Type B pancreatic cell (in vitro differentiated cells): ENCODE results near the gene NAPG. TPM values are rescaled to one million over a fixed set of nuclear protein-coding genes. Genes with fewer than 3 reads are reported as not detected.
"Not testable (repeated sequence)": the region's sequence is repeated elsewhere in the genome, so short reads cannot be mapped to it uniquely, and the experiment has no call there.

Experiments
- DNase-seq: peaks from one replicate; pipeline ENCODE4 v3.0.0; 2021; ENCODE audit warnings: mixed read lengths; ENCODE audit not compliant: unreplicated experiment; ENCODE audit errors: extremely low spot score
- H3K27ac Mint-ChIP-seq: 2 replicates; pipeline ENCODE4 v1.8.0; 2021; ENCODE audit warnings: mild to moderate bottlenecking, mixed read lengths
- H3K27me3 Mint-ChIP-seq: 2 replicates; pipeline ENCODE4 v1.8.0; 2021; ENCODE audit warnings: mixed read lengths
- H3K36me3 Mint-ChIP-seq: 2 replicates; pipeline ENCODE4 v1.8.0; 2021; ENCODE audit warnings: mixed read lengths
- H3K4me1 Mint-ChIP-seq: one replicate; pipeline ENCODE4 v1.8.0; 2021; ENCODE audit warnings: mixed read lengths; ENCODE audit not compliant: unreplicated experiment
- H3K4me3 Mint-ChIP-seq: 2 replicates; pipeline ENCODE4 v1.8.0; 2021; ENCODE audit warnings: mild to moderate bottlenecking, mixed read lengths
- H3K9me3 Mint-ChIP-seq: 2 replicates; pipeline ENCODE4 v1.8.0; 2021; ENCODE audit warnings: mixed read lengths
- total RNA-seq: library from RNA; stranded (reverse); gene quantifications from 2 replicates; pipeline ENCODE4 v1.2.1, GENCODE V29; 2021; ENCODE audit warnings: low replicate concordance
- TF ChIP-seq, protein P1 (sequence below): fragments of 200-600 bp; sonication (generic); conservative IDR thresholded peaks from 2 replicates; pipeline ENCODE4 v1.5.0; 2021; ENCODE audit warnings: antibody characterized with exemption, mild to moderate bottlenecking

Gene NAPG
- total RNA-seq, 1 donor from 2014 or later = 22.7 TPM

DNA sequence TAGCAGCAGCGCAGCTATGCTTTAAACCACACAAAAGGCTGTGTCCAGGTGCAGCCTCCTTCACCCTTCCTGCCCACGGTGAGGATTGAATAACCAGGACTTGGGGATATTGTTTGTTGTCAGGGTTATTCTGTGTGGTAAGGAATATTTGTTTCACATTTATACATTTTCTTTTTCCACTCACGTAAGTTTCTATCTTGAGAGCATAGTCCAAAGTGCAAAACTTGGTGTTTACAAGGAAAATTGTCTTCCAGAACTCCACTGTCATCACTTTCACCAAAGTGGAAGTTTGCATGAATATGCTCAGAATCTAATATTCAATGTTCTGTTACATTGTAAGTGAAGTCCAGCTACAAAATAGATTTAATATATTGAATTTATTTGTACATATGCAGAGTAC, 26.4 kb downstream of the NAPG start:
- H3K9me3 Mint-ChIP-seq = no peaks in the 10 kb centered on the region
- DNase-seq = no peak
- no peak overlapping the region for H3K27ac Mint-ChIP-seq
- H3K4me1 Mint-ChIP-seq = no peaks in the 10 kb centered on the region
- H3K4me3 Mint-ChIP-seq = no peak overlapping the region
- peaks cover 51% of the 10 kb centered on the region for H3K36me3 Mint-ChIP-seq
- TF ChIP-seq, protein P1, sequence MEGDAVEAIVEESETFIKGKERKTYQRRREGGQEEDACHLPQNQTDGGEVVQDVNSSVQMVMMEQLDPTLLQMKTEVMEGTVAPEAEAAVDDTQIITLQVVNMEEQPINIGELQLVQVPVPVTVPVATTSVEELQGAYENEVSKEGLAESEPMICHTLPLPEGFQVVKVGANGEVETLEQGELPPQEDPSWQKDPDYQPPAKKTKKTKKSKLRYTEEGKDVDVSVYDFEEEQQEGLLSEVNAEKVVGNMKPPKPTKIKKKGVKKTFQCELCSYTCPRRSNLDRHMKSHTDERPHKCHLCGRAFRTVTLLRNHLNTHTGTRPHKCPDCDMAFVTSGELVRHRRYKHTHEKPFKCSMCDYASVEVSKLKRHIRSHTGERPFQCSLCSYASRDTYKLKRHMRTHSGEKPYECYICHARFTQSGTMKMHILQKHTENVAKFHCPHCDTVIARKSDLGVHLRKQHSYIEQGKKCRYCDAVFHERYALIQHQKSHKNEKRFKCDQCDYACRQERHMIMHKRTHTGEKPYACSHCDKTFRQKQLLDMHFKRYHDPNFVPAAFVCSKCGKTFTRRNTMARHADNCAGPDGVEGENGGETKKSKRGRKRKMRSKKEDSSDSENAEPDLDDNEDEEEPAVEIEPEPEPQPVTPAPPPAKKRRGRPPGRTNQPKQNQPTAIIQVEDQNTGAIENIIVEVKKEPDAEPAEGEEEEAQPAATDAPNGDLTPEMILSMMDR = no peak
- no peaks in the 10 kb centered on the region for H3K27me3 Mint-ChIP-seq

DNA sequence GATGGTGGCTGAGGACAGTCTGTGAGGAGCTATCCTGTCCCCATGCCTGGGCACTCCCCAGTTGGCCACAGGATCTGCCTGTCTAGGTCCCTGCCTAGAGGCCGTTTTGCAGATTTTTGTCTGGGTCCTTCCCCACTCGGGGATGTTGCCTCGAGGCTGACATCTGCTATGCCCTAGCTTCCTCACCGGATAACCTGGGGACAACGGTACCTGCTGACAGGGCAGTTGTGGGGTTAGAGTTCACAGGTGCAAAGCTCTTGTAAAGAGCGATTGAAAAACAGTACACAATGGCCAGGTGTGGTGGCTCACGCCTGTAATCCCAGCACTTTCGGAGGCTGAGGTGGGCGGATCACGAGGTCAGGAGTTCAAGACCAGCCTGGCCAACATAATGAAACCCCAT, 30.4 kb downstream of the NAPG start:
- H3K36me3 Mint-ChIP-seq = peaks cover 48% of the 10 kb centered on the region
- H3K9me3 Mint-ChIP-seq, H3K27me3 Mint-ChIP-seq, H3K27ac Mint-ChIP-seq, DNase-seq, H3K4me3 Mint-ChIP-seq, H3K4me1 Mint-ChIP-seq: not testable (repeated sequence)

DNA sequence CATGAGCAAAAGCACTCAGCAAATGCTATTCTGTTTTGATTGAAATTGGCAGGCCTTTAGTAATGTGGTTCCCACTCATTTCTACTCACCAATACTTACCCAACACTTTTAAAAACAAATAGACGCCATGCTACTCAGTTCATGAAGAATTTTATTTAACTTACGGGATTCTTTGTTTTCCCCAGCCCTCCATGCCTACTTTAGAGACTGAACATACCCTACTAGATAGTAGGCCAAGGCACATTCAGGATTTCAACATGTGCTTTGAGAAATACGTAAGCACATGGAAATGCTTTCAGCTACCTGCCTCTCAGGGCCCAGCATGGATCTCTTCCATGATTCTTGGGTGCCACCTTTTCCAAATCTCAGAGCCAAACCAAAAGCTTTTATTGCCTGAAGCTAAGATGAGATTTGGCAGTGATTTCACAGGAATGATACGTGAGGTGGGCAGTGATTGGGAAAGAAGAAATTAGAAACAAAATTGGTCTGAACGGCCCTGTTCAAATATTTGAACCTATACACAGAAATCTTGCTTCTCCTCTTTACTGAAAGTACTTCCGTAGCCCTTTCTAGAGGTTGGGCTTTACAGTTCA, 31.4 kb downstream of the NAPG start:
- no peaks in the 10 kb centered on the region for H3K27me3 Mint-ChIP-seq
- no peak overlapping the region for H3K27ac Mint-ChIP-seq
- TF ChIP-seq, protein P1 = no peak
- peaks cover 43% of the 10 kb centered on the region for H3K36me3 Mint-ChIP-seq
- no peak overlapping the region for H3K4me3 Mint-ChIP-seq
- no peak for DNase-seq
- H3K4me1 Mint-ChIP-seq = peaks cover 14% of the 10 kb centered on the region
- peaks cover 4% of the 10 kb centered on the region for H3K9me3 Mint-ChIP-seq

DNA sequence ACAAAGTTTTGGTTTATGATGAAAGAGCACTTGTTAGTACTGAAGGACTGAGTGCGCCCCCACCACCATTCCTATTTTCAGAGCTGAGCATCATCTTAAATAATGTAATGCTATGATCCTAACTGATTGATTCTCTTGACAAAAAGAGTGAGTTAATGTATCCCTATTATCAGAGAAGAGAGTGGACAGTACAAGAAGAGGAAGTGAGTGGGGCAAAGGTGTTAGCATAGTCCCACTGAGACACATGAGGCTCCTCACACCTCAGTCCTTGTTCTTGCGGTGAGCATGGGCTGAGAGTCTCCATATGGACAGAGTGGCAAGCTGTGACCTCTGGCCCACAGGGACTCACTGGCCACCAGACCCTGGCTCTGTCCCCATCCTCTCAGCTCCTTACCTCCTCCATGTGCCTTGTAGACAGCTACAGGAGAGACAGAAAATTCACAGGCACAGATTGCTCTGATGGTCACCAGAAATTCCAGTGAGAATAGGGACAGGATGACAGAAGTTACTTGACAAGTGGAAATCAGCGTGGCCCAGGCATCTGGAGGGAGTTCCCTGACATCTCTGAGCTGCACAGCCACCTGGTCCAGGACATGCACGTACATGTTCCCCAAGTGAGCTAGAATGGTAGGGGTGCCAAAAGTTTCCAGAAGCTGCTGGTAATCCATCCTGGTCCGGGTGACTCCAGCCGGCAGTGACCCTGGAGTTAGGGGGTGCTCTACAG, 32.6 kb downstream of the NAPG start:
- TF ChIP-seq, protein P1 = no peak
- no peak overlapping the region for H3K27ac Mint-ChIP-seq
- peaks cover 4% of the 10 kb centered on the region for H3K9me3 Mint-ChIP-seq
- peaks cover 21% of the 10 kb centered on the region for H3K4me1 Mint-ChIP-seq
- H3K27me3 Mint-ChIP-seq = no peaks in the 10 kb centered on the region
- H3K4me3 Mint-ChIP-seq = no peak overlapping the region
- DNase-seq = no peak
- peaks cover 38% of the 10 kb centered on the region for H3K36me3 Mint-ChIP-seq

DNA sequence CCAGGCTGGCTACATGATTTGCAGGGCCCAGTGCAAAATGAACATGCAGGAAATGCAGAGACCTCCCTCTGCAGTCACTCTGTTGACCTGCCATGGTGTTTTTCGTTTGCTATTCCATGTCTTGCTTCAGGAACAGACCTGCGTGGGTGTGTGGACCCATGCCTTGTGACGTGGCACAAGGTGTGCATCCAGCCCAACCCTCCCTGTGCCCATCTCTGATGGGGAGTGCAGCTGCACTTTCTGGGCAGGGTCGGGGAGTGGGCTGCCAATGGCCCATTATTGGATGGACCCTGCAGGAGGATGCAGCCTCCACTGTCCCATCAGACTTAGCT, 33.1 kb downstream of the NAPG start:
- no peak for DNase-seq
- H3K4me3 Mint-ChIP-seq = no peak overlapping the region
- peaks cover 36% of the 10 kb centered on the region for H3K36me3 Mint-ChIP-seq
- no peak overlapping the region for H3K27ac Mint-ChIP-seq
- no peaks in the 10 kb centered on the region for H3K27me3 Mint-ChIP-seq
- TF ChIP-seq, protein P1 = no peak
- H3K4me1 Mint-ChIP-seq = peaks cover 21% of the 10 kb centered on the region
- peaks cover 4% of the 10 kb centered on the region for H3K9me3 Mint-ChIP-seq

DNA sequence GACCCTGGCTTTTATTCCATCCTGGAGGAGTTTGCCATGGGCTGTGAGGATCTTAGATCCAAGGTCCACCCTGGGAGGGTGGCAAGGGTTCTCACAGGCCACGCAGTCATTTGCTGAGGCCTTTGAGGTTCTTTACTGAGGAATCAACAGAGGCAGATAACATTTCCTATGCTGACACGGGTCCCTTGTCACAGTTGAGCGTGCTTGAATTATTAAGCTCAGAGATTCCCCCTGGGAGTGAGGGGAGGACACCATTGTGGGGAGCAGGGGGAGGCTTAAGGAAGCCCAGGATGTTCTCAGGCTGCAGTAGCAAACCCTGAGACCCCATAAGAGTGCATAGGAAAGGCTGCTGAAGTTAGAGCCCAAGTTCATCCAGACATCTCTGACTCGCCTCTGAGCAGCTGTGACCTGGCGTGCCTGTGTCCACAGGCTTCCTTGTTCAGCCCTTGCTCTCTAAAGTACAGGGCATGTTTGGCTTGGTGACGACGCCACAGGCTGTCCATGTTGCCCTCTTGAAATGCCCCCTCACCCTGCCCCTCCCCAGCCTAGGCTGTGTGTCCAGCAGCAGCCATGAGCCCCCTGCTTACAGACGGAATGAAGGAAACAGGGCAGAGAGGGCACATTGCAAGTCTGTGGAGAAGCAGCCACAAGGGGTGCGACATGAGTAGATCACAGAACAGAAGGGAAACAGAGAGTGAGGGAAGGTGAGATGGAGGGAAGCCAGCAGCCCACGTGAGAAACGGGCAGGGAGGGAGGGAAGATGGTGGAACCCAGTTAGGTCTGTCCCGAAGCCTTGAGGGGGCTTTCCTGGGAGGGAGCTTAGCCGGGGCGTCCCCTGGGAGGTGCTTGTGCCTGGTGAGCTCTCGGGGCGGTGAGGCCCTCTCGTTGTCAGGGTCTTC, 34.0 kb downstream of the NAPG start:
- peak overlapping the region; percentile 87 for H3K27ac Mint-ChIP-seq

More for the DNA sequence above, 34.0 kb downstream of the NAPG start:
- Mint-ChIP-seq H3K4me1 (peaks cover 21% of the 10 kb centered on the region), H3K4me3 (peak overlapping the region; percentile 51), H3K27me3 (no peaks in the 10 kb centered on the region), H3K36me3 (peaks cover 29% of the 10 kb centered on the region), H3K9me3 (peaks cover 4% of the 10 kb centered on the region)
- TF ChIP-seq, protein P1 = no peak
- DNase-seq = no peak
